Endothelial cell of umbilical vein (primary cell): ENCODE measurements around the gene MEAK7. TPM values are rescaled to one million over a fixed set of nuclear protein-coding genes. Genes with fewer than 3 reads are reported as not detected.

Experiments
- BruUV-seq: library from RNA; stranded (reverse); fragments of 400-500 nt; replicated peaks from 2 replicates; lab custom pipeline; 2021; lab: Mats Ljungman, UMichigan
- CTCF ChIA-PET: fragments of 300-600, 350-600 bp; sonication (Branson Sonifier 250); formaldehyde crosslinking; loops from one replicate; lab custom pipeline; 2021; ENCODE audit warnings: antibody characterized with exemption, inconsistent platforms; lab: Charles Lee
- POLR2A ChIA-PET: fragments of 300-600, 350-600 bp; sonication (Branson Sonifier 250); formaldehyde crosslinking; loops from one replicate; lab custom pipeline; 2021; ENCODE audit warnings: antibody characterized with exemption, inconsistent platforms; lab: Charles Lee
- DNase-seq: peaks from one replicate; pipeline ENCODE4 v3.0.0-alpha.2; 2011; ENCODE audit warnings: low read depth, low spot score
- FAIRE-seq: peaks from 2 replicates; lab custom pipeline; 2011; peaks lifted over from hg19 to GRCh38; lab: Jason Lieb, UNC
- H2AFZ ChIP-seq: 2 replicates; pipeline ENCODE4 v1.6.0; 2012; ENCODE audit warnings: low read depth, low read length, control low read depth, inconsistent platforms
- H3K27ac ChIP-seq: 2 replicates; pipeline ENCODE4 v1.5.1; 2011; ENCODE audit warnings: low read depth, mild to moderate bottlenecking, control low read depth, low read length, moderate library complexity; ENCODE audit not compliant: insufficient read depth
- H3K27me3 ChIP-seq, 2 experiments: 2 replicates each; pipeline versions ENCODE4 v1.6.0 to v1.6.1; 2011; ENCODE audit warnings: low read length in 2 of 2, mixed read lengths in 1 of 2; ENCODE audit not compliant: control insufficient read depth in 2 of 2, insufficient read depth in 2 of 2
- H3K36me3 ChIP-seq, 2 experiments: 2 replicates in 1 of 2; 3 replicates in 1 of 2; pipeline ENCODE4 v1.5.1; 2011; ENCODE audit warnings: low read length in 2 of 2, mild to moderate bottlenecking in 1 of 2, moderate library complexity in 1 of 2; ENCODE audit not compliant: control insufficient read depth in 2 of 2, insufficient read depth in 2 of 2; ENCODE audit errors: extremely low read depth in 1 of 2
- H3K4me1 ChIP-seq: 3 replicates; pipeline ENCODE4 v1.5.1; 2011; ENCODE audit warnings: mild to moderate bottlenecking, low read length; ENCODE audit not compliant: control insufficient read depth, insufficient read depth; ENCODE audit errors: extremely low read depth
- H3K4me2 ChIP-seq: 2 replicates; pipeline ENCODE4 v1.6.1; 2011; ENCODE audit warnings: low read length, control low read depth, mixed read lengths; ENCODE audit not compliant: insufficient read depth
- H3K4me3 ChIP-seq, 3 experiments: fragments of 200-600 bp in 1 of 3; sonication (generic), shearing (Covaris generic) in 1 of 3; replicated peaks in 1 of 3; 2 replicates each; pipeline ENCODE4 v1.5.1; 2011 to 2016; ENCODE audit warnings: control low read depth in 3 of 3, low read length in 3 of 3, mild to moderate bottlenecking in 2 of 3, inconsistent platforms in 1 of 3, low read depth in 1 of 3, moderate library complexity in 1 of 3; ENCODE audit not compliant: insufficient read depth in 1 of 3
- H3K79me2 ChIP-seq: 2 replicates; pipeline ENCODE4 v1.6.0; 2012; ENCODE audit warnings: low read length, inconsistent platforms; ENCODE audit not compliant: control insufficient read depth, insufficient read depth
- H3K9ac ChIP-seq: replicated peaks from 2 replicates; pipeline ENCODE3; 2011; ENCODE audit warnings: low read length, control low read depth; ENCODE audit not compliant: insufficient read depth; ENCODE audit errors: extremely low read depth
- H3K9me1 ChIP-seq: replicated peaks from 3 replicates; pipeline ENCODE4 v1.6.0; 2011; ENCODE audit warnings: mild to moderate bottlenecking, low read length; ENCODE audit not compliant: control insufficient read depth, insufficient read depth; ENCODE audit errors: extremely low read depth
- H3K9me3 ChIP-seq: replicated peaks from 2 replicates; pipeline ENCODE4 v1.5.1; 2012; ENCODE audit warnings: low read length, inconsistent platforms; ENCODE audit not compliant: control insufficient read depth, insufficient read depth
- H4K20me1 ChIP-seq: replicated peaks from 2 replicates; pipeline ENCODE3; 2011; ENCODE audit warnings: mild to moderate bottlenecking, low read length; ENCODE audit not compliant: control insufficient read depth, insufficient read depth; ENCODE audit errors: extremely low read depth
- EZH2 ChIP-seq: IDR thresholded peaks from 2 replicates; pipeline ENCODE4 v1.6.1; 2012; ENCODE audit warnings: borderline replicate concordance, low read depth, mild to moderate bottlenecking, moderate library complexity, low read length, inconsistent platforms; ENCODE audit not compliant: severe bottlenecking
- FOS ChIP-seq: IDR thresholded peaks from 2 replicates; pipeline ENCODE4 v1.6.1; 2011; ENCODE audit warnings: mild to moderate bottlenecking, low read length, moderate library complexity, borderline replicate concordance; ENCODE audit not compliant: insufficient read depth
- GATA2 ChIP-seq: IDR thresholded peaks from 2 replicates; pipeline ENCODE4 v1.7.0; 2011; ENCODE audit warnings: low read depth, mild to moderate bottlenecking, moderate library complexity, mixed read lengths, low read length; ENCODE audit not compliant: insufficient read length, insufficient read depth
- JUN ChIP-seq: IDR thresholded peaks from 2 replicates; pipeline ENCODE4 v1.6.1; 2011; ENCODE audit warnings: borderline replicate concordance, low read depth; ENCODE audit not compliant: insufficient read length, insufficient read depth
- MAX ChIP-seq: IDR thresholded peaks from 2 replicates; pipeline ENCODE4 v1.6.1; 2011; ENCODE audit not compliant: insufficient read depth, insufficient read length
- MYC ChIP-seq: IDR thresholded peaks from one replicate; pipeline ENCODE4 v1.6.1; 2011; ENCODE audit warnings: mild to moderate bottlenecking, low read depth, low read length
- POLR2A ChIP-seq: IDR thresholded peaks from 2 replicates; pipeline ENCODE4 v1.6.1; 2012; ENCODE audit warnings: low read depth, mild to moderate bottlenecking, control low read depth, low read length
- POLR2AphosphoS5 ChIP-seq: IDR thresholded peaks from 2 replicates; pipeline ENCODE4 v1.6.1; 2012; ENCODE audit warnings: low read depth, mild to moderate bottlenecking, control low read depth, low read length, moderate library complexity; ENCODE audit not compliant: insufficient read depth
- dilution Hi-C: fragments of 300-500 bp; cut with MboI; formaldehyde crosslinking; loops from one replicate; pipeline ENCODE4 v1.15.0; 2019; ENCODE audit warnings: low sequenced_read_pairs; ENCODE audit not compliant: extremely low pct_ligation_motif_present
- intact Hi-C: fragments of 100-400 bp; cut with micrococcal nuclease; formaldehyde crosslinking; loops from one replicate; pipeline ENCODE4 v1.10.0; 2022
- polyA plus RNA-seq, 4 experiments: library from polyadenylated mRNA; depleted of rRNA in 3 of 4; stranded (reverse) in 3 of 4; unstranded in 1 of 4; fragments of >200 nt; gene quantifications; 2 replicates each; pipeline versions ENCODE4 v1.2.1 to v1.2.3, GENCODE V29; 2011 to 2012; ENCODE audit warnings: missing spikeins in 1 of 4
- total RNA-seq: library from RNA; stranded (reverse); gene quantifications from 2 replicates; pipeline ENCODE4 v1.2.3, GENCODE V29; 2021
- TF ChIP-seq, protein P1 (sequence below), 2 donors: IDR thresholded peaks; 1 replicate in 1 of 2; 2 replicates in 1 of 2; pipeline ENCODE4 v1.5.1; 2011; ENCODE audit warnings: low read length in 2 of 2, mild to moderate bottlenecking in 2 of 2, moderate library complexity in 2 of 2, control low read depth in 1 of 2, inconsistent platforms in 1 of 2, low read depth in 1 of 2; ENCODE audit not compliant: insufficient read depth in 1 of 2; ENCODE audit errors: extremely low read depth in 1 of 2

Gene MEAK7
- total and polyA plus RNA-seq, 2 donors (not counting 3 experiments of a cell fraction or from before 2014, with no cell fraction given), result 16.2 to 22.7 TPM

DNA sequence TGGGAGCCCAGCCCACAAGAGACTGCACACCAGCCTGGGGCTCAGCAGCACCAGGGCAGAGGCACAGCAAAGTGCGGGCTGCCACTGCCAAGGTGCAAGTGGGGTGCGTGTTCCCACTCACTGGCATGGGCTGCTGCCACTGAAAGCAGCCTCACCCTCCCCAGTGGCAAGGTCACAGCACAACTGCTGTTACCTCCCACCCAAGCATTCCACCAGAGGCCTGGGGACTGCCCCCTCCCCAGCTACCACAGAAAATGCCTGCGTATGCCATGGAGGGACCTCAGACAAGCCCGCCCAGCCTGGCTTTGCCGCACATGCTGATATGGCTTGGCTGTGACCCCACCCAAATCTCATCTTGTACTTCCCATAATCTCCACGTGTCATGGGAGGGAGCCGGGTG, 33.1 kb downstream of the MEAK7 start:
- intact Hi-C loops, result no loop called here
- POLR2A ChIA-PET, result no interaction called here

GRCh38 chr16:84467709-84468108, 36.8 kb downstream of the MEAK7 start:
- H2AFZ ChIP-seq, result no peak overlapping the region
- H3K4me2 ChIP-seq, result no peak overlapping the region
- H3K27ac ChIP-seq, result no peak overlapping the region
- no peaks in the 10 kb centered on the region for H3K79me2 ChIP-seq
- H3K9ac ChIP-seq, result no peak overlapping the region
- H4K20me1 ChIP-seq, result no peaks in the 10 kb centered on the region
- FAIRE-seq (no peak), DNase-seq (no peak)
- POLR2A ChIA-PET, result no interaction called here
- no peaks in the 10 kb centered on the region for H3K9me1 ChIP-seq
- H3K4me3 ChIP-seq, result no peak overlapping the region
- H3K4me1 ChIP-seq, result no peaks in the 10 kb centered on the region
- dilution Hi-C loops, result no loop called here
- BruUV-seq, result no TSS peak
- no peaks in the 10 kb centered on the region for H3K9me3 ChIP-seq
- intact Hi-C loops, result no loop called here
- H3K27me3 ChIP-seq, result no peaks in the 10 kb centered on the region
- CTCF ChIA-PET, result no interaction called here
- no peak for TF ChIP-seq MYC
- no peak for TF ChIP-seq MAX
- TF ChIP-seq, protein P1, sequence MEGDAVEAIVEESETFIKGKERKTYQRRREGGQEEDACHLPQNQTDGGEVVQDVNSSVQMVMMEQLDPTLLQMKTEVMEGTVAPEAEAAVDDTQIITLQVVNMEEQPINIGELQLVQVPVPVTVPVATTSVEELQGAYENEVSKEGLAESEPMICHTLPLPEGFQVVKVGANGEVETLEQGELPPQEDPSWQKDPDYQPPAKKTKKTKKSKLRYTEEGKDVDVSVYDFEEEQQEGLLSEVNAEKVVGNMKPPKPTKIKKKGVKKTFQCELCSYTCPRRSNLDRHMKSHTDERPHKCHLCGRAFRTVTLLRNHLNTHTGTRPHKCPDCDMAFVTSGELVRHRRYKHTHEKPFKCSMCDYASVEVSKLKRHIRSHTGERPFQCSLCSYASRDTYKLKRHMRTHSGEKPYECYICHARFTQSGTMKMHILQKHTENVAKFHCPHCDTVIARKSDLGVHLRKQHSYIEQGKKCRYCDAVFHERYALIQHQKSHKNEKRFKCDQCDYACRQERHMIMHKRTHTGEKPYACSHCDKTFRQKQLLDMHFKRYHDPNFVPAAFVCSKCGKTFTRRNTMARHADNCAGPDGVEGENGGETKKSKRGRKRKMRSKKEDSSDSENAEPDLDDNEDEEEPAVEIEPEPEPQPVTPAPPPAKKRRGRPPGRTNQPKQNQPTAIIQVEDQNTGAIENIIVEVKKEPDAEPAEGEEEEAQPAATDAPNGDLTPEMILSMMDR (IDR thresholded peaks at IDR 0.05; ENCODE audit: extremely low read depth in 1 of 2, insufficient read depth in 1 of 2, low read depth in 1 of 2, low read length in 2 of 2), result no peak
- no peak for TF ChIP-seq POLR2A
- no peak for TF ChIP-seq FOS
- TF ChIP-seq POLR2AphosphoS5, result no peak
- TF ChIP-seq GATA2, result no peak
- no peak for TF ChIP-seq EZH2
- TF ChIP-seq JUN, result no peak
- H3K36me3 ChIP-seq, result peaks cover 0 to 4% of the 10 kb centered on the region in 2 experiments

More for the DNA sequence above, 33.1 kb downstream of the MEAK7 start:
- CTCF ChIA-PET, result no interaction called here
- H2AFZ ChIP-seq, result no peak overlapping the region
- H3K4me3 ChIP-seq, result no peak overlapping the region
- H3K9me3 ChIP-seq, result no peaks in the 10 kb centered on the region
- FAIRE-seq (no peak), DNase-seq (no peak)
- no peaks in the 10 kb centered on the region for H3K4me1 ChIP-seq
- peaks cover 0 to 3% of the 10 kb centered on the region in 2 experiments for H3K36me3 ChIP-seq
- no peak overlapping the region for H3K27ac ChIP-seq
- no TSS peak for BruUV-seq
- H4K20me1 ChIP-seq, result no peaks in the 10 kb centered on the region
- no peaks in the 10 kb centered on the region for H3K9me1 ChIP-seq
- H3K9ac ChIP-seq, result no peak overlapping the region
- H3K27me3 ChIP-seq, result no peaks in the 10 kb centered on the region
- H3K4me2 ChIP-seq, result no peak overlapping the region
- TF ChIP-seq GATA2 (no peak), FOS (no peak), MAX (no peak)
- TF ChIP-seq, protein P1 (IDR thresholded peaks at IDR 0.05; ENCODE audit: extremely low read depth in 1 of 2, insufficient read depth in 1 of 2, low read depth in 1 of 2, low read length in 2 of 2), result no peak
- no peaks in the 10 kb centered on the region for H3K79me2 ChIP-seq
- dilution Hi-C loops, result no loop called here
